GM18499 (cell line): Measurements from ENCODE around the gene PRKAB1.

ENCODE experiments used
- ATAC-seq: cut with Tn5 transposase; IDR thresholded peaks from one replicate; pipeline ENCODE4 v1.9.1; 2021; ENCODE audit warnings: moderate number of reproducible peaks; ENCODE audit not compliant: insufficient read depth, unreplicated experiment

Gene PRKAB1

GRCh38 chr12:119682639-119683252, 14.8 kb downstream of the PRKAB1 start:
- ATAC-seq, result no peak

DNA sequence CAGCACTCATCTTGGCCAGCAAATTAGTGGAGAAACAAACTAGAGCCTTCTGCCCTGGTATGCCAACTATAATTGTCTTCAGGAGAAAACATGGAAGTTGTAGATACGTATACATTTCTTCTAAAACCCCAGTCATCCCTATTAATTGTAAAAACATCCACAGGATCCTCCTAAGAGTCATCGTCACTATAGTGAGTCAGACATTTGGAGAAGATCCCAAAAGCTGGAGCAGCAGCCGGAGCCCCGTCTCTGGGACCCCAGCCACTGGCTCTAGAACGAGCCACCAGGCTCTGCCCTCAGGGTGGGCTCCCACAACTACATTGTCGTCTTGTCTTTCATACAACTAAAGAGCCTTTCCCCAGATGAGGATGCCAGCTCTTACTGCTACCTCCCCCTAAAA, 15.5 kb downstream of the PRKAB1 start:
- no peak for ATAC-seq

DNA sequence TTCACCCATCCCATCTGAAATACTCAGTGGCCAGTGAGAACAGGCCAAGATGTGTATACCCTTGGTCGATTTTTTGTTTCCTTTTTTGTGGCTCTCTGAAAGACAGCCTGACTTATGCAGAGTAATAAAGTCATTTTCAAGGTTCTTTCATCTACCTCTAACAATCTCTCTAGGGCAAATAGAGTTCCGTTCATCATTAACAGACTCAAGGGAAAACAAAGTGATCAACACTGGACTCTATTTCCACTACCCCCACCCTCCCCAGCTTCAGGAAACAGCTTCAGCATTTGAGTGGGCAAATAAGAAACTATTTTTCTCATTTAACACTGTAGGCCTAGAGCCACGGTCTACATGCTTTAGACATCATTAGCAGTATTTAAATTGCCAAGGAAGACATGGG, 15.9 kb downstream of the PRKAB1 start:
- no peak for ATAC-seq

DNA sequence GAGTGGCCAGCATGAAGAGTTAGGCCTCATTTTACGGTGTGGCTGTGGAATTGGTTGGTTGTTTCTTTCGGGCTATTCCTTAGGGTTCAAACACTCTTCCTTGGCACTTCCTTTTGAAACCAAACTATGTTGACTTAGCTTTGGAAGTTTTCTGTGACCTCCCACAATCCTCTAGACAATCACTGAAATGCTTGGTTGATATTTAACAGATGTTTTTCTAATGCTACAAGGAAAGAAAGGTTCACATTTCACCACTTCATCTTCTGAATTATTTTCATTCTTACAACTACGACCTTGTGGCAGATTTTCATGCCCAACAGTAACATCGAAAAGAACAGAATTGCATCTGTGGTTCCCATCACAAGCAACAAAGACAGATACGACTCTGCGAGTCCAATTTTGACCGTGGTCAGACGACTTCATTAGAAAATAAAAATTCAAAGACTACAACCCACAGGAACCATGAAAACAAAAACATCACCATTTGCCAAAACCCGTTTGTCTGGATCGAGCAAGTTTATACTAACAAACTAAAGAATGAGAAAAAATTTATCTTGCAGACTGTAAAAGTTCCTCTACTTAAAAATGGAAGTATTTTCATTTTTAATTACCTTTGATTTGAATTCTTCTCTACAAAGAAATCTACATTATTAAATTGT, 16.9 kb downstream of the PRKAB1 start:
- ATAC-seq, result no peak

GRCh38 chr12:119685375-119685774, 17.4 kb downstream of the PRKAB1 start:
- ATAC-seq, result no peak

DNA sequence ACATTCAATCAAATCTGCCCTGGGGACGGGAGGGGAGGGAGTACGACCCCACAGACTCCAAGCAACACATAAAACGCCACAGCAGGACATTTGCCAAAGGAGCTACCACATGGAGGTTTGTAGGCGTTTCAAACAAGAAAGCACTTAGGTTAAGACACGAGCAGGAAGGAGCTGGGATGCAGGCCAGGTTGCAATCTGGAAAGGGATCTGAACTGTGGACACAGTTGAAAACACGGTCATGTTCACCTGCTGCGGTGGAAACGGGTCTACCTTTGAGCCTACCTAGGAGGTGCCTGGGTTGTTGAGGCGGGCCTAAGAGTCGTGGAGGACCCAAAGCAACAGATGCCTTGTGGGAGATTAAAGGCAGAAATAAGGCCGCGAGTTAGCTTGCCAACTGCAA, 18.4 kb downstream of the PRKAB1 start:
- no peak for ATAC-seq

- ATAC-seq, result no peak
Observed at GRCh38 chr12:119686776-119687175, 18.8 kb downstream of the PRKAB1 start.

DNA sequence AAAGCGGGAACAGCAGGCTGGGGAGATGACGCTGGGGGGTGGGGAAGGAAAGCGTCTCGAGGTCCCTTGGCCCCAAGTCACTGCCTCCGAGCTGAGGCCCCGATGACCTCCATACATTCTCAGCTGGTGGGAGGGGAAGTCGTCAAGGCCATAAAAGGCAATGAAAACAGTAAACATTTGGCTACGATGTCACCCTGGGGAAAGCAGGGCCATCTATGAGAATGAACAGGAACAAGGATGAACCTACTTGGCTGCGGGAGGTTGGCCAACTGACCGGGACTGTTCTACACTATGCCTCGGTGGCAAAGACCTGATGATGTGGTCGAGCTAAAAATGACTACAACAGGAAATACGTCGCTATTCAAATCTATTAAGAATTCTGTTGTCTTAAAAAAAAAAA, 19.5 kb downstream of the PRKAB1 start:
- ATAC-seq, result no peak

GRCh38 chr12:119687879-119688278, 19.9 kb downstream of the PRKAB1 start:
- no peak for ATAC-seq

DNA sequence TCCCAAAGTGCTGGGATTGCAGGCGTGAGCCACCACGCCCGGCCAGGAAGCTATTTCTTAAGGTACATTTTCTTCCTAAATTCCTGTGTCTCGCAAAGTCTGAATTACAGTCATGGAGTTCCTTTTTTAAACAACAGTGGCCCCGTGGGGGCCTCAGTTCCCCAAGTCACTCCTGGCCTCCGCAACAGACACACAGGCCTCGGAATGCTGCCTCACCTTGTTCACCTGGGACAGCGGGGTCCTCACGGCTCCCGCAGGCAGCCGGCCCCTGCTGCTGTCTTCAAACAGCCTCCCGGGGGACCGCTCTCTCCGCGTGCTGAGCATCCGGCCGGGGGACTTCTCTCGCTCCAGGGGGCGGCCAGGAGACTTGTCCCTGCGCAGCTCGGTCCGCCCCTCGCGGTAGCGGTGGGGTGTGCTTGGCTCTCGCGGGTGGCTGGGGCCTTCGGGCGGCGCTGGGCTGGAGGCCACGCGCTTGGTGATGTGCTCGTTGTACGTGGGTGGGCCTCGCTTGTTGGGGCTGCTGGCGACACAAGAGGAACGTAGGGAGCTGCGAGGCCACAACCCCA, 22.1 kb downstream of the PRKAB1 start:
- ATAC-seq, result no peak

GRCh38 chr12:119691202-119691810, 23.4 kb downstream of the PRKAB1 start:
- no peak for ATAC-seq

DNA sequence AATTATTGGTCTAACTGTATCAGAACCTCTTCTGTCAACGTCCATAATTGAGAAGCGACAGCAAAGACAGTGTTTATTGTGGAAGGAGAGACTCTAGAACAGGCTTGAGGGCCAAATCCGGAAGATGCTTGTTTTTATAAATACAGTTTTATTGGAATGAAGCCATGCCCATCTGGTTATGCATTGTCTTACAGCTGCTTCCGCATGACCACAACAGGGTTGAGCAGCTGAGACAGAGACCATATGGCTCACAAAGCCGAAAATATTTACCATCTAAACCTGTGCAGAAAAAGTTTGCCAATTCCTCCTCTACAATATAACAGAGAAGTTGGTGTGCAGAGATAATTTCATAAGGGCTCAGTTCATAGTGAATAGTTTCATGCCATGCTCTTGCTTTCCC, 24.5 kb downstream of the PRKAB1 start:
- ATAC-seq, result no peak

DNA sequence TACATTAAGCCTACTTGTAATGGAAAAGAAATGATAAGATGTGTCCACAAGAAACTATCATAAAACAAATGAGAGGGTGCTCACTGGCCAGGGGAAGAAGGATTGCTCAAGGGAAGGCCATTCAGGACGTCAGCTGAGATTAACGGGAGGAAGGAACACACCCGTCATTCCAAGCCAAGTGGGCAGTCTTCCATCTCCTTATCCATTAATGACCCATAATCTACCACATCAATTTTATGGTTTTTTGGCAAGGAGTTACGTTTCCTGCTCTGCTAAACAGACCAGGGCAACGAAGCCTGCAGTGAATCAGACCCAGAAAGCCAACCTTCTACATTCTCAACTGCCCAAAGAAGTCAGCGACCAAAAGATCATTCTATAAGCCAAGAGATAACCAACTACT, 25.1 kb downstream of the PRKAB1 start:
- ATAC-seq, result no peak

GRCh38 chr12:119693511-119693910, 25.6 kb downstream of the PRKAB1 start:
- no peak for ATAC-seq

DNA sequence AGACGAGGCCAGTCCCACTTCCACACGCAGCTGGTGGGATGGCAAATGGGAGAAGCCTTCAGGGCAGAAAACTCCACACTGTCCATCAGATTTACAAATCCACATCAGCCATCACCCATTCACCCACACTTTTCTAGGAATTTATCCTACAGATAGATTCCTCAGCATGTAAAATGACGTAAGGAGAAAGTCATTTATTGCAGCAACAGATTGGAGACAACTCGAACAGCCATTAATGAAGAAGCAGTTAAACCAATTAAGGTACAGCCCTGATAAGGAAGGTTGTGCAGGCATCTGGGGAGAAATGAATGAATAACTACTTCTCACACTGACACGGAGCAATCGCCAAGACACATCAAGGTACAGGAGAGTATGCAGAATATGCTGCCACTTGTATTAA, 26.2 kb downstream of the PRKAB1 start:
- ATAC-seq, result no peak

- no peak for ATAC-seq
Observed at GRCh38 chr12:119695034-119695433, 27.1 kb downstream of the PRKAB1 start.

DNA sequence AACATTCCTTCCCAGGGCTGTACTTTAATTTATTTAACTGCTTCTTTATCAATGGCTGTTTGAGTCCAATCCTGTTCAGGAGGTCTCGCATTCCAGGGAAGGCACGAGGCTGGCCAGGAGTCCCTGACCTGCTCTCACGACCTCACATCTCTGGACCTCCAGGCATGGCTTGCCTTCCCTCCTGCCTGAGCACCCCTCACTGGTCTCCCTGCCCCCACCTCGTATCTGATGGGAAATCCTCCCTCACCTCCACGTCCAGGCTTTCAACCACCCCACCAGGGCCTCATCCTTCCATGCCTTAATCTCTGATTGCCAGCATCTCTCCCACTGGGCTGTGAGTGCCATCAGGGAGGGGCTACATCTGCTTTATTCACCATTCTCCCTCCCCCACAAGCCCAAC, 29.0 kb downstream of the PRKAB1 start:
- no peak for ATAC-seq

- ATAC-seq, result no peak
Observed at GRCh38 chr12:119699199-119699760, 31.3 kb downstream of the PRKAB1 start.

DNA sequence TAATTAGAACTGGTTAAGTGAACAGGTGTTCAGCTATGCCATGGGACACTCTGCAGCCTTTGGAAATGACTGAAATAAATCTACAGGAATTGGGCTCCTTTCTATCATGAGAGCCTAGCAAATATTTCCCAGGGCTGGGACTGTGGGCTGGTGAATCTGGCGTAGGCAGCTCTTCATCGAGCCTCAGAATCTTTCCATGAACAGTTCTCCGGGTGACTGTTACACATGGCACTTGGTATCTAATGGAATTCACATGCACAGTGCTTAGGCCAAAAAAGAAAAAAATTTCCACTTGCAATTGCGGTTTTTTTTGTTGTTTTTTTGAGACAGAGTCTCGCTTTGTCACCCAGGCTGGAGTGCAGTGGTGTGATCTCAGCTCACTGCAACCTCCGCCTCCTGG, 32.1 kb downstream of the PRKAB1 start:
- ATAC-seq, result no peak

GRCh38 chr12:119704065-119704747, 36.3 kb downstream of the PRKAB1 start:
- ATAC-seq, result no peak

DNA sequence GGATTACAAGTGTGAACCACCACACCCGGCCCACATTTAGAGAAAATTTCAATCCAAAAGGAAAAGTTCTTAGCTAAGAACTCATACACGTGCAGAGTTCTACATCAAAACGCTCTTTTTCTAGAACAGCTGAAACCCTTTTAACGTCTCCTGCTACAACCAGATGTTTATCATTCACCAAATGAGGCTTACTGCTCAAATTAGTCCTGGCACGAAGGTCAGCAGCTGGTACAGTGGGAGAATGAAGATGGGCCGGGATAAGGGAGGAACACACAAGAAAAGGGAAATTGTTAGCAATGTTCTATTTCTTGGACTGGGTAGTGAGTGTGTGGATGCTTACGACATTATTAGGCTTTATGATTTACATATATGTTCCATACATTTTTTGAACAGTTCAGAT, 37.2 kb downstream of the PRKAB1 start:
- no peak for ATAC-seq
